Measurements from ENCODE around the gene DAPP1.

- TF ChIP-seq CTCF (conservative IDR thresholded peaks at IDR 0.05) (no peak), EZH2 (IDR thresholded peaks at IDR 0.05; ENCODE audit: low read depth) (no peak)
Observed at GRCh38 chr4:99857307-99857706, 40.7 kb downstream of the DAPP1 start.

Data from PC-9 (cell line).